NCI-H82 (cell line): ENCODE measurements around the gene APBA1.
"Not testable (repeated sequence)": the region's sequence is repeated elsewhere in the genome, so short reads cannot be mapped to it uniquely, and the experiment has no call there.

Source experiments
- DNase-seq: peaks from one replicate; lab custom pipeline; 2025; lab: John Stamatoyannopoulos, UW

Gene APBA1

DNA sequence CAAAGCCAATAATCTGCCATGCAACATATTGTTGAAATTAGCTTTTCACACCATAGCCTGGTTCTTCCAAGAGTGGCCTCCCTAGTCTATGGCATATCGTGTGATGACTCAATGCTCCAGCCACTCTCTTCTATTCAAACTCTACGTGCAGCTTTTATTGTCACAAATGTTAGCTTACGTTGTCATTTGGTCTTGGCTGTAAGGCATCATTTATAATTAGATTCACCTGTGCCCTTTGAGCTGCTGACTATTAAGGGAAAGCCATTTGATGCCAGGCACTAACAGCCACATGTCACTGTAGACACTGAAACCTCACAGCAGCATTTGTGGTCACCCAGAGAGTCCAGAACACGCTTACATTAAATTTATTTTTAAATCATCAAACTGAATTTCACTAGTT, 66.8 kb downstream of the APBA1 start:
- DNase-seq = no peak

DNA sequence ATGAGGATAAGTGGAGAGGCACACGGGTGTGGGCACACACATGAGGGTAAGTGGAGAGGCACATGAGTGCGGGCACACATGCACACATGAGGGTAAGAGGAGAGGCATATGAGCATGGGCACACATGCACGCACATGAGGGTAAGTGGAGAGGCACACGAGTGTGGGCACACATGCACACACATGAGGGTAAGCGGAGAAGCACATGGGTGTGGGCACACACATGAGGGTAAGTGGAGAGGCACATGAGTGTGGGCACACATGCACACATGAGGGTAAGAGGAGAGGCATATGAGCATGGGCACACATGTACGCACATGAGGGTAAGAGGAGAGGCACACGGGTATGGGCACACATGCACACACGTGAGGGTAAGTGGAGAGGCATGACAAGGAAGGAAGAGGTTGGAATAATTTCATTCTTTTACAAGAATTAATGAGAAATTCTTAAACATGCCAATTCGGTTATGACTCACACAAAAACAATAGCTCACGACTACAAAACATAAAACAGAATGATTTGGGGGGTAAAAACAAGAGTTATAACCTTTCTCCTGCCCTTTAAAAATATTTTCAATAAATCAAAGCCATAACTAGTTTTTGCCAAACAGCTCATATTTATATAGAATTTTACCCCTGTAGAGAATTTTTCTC, 67.5 kb downstream of the APBA1 start:
- DNase-seq = no peak

DNA sequence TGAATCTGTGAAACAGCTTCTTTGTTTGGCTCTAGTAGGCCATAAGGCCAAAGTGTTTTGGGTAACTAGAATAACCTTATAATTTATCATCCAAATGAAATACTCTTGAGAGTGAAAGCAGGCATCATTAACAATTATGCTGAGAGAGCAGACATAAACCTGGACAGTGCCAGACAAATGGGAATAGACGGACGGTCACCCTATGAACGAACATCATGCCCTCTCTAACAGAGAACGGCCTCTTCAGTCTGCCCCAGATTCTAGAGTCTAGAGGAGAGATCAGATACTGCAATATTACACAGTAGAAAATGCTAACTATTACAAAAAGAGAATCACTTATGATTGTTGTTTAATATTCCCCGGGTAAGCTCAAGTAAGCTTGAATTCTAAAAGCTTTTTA, 68.5 kb downstream of the APBA1 start:
- DNase-seq = no peak

DNA sequence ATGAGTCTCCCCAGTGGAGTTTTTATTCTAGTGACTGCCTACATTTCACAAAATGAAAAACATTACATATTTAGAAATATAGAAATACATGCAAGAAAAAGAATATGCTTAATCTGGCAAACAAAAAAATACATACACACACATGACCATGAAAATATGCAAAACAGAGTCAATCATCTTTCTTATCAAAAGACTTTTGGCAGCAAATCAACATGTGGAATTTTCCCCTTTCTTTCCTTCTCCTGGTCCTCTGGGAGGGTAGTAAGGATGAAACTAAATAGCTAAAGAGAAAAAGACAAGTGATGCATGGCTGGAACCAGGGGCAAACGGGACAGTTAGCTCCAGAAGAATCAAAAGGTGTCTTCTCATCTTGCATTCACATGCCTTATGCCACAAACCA, 69.4 kb downstream of the APBA1 start:
- DNase-seq = no peak

DNA sequence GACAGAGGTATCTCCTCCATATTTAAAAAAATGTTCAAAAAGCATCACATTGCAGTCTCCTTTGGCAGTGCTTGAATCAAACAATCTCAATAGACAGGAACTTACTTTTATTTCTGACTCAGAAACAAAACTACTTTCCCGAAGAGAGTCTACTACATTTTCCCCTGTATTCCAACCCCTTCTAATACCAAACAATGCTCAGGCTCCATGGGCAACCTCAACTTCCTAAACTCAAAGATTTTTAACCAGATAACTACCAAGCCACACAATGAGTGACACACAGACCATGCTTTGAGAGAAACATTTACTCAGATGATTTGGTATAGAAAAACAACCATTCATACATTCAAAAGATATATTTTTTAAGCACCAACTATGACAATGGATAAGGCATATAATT, 70.5 kb downstream of the APBA1 start:
- DNase-seq = no peak

DNA sequence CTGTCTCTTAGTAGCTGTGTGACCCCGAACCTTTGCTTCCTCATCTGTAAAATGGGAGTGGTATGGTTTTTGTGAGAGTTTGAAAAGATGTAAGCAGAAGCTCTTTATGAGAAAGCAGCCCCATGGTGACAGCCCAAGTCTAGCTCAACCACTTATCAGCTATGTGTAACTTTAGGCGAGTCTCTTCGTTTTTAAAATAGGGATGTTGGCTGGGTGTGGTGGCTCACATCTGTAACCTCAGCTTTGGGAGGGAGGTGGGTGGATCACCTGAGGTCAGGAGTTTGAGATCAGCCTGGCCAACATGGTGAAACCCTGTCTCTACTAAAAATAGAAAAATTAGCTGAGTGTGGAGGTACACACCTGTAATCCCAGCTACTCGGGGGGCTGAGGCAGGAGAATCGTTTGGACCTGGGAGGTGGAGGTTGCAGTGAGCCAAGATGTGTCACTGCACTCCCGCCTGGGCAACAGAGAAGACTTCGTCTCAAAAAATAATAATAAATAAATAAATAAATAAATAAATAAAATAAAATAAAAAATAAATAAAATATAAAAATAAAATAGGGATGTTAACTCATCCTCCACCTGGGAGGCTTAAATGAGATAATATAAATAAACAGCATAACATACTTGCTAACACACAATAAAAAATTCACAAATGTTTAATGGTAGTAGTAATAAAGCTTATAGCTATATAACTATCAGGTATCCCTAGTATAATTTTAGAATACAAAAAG, 71.7 kb downstream of the APBA1 start:
- no peak for DNase-seq

DNA sequence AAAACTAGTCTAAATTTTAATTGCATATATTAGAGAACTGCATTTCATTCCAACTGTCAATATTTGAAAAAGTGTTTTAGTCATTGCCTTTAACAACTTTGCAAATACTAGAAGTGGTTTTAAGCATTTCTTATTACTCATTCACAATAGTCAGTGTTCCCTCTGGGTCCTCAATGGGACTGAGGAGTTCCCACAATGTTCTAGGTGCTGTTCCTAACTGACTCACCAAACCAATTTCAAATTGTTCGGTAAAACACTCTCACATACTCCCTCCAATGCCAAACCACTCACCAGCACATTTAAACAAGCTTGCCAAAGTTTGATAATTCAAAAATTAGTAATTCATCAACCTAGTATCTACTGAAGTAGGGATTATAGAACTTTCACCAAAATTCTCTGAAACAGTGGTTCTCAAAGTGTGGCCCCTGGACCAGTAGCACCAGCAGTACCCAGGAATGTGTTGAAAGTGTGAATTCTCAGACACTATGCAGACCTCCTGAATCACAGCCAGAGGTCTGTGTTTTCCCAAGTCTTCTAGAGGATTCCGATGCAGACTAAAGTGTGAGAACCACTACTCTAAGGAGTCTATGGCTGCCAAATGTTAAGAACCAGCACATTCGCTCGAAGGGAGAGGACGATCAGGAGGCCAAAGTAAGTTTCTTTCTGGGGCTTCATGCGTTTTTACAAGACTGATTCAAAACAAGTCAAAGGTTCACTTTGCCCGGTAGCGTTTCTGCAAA, 72.8 kb downstream of the APBA1 start:
- DNase-seq = no peak

DNA sequence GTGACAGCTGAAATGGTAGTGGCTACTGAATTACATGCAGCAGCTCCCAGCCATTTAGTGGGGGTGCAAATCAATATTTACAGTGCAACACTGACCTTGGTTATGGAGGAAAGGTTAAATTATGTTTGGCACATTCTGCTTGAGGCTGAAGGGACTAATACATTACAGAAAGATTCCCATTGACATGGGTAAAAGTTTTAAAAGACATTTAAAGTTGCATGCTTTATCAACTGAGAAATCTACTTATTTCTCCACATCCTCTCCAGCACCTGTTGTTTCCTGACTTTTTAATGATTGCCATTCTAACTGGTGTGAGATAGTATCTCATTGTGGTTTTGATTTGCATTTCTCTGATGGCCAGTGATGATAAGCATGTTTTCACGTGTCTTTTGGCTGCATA, 75.3 kb downstream of the APBA1 start:
- DNase-seq = not testable (repeated sequence)

DNA sequence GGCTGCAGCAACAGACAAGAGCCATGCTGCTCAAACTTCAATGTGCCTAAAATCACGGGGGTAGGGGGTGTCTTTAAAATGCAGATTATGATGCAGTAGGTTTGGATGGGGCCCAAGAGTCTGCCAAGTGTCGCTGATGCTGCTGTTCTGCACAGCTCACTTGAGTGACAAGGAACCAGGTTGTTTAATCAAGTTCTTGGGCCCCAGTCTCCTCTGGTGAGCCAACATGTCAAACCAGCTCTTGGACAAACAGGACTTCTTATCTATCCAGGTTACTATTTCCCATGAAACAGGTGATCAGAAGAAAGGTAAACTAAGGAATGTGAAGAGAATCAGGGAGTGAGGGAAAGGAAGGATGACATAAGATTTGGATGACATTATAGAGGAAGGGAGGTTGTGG, 78.0 kb downstream of the APBA1 start:
- no peak for DNase-seq

DNA sequence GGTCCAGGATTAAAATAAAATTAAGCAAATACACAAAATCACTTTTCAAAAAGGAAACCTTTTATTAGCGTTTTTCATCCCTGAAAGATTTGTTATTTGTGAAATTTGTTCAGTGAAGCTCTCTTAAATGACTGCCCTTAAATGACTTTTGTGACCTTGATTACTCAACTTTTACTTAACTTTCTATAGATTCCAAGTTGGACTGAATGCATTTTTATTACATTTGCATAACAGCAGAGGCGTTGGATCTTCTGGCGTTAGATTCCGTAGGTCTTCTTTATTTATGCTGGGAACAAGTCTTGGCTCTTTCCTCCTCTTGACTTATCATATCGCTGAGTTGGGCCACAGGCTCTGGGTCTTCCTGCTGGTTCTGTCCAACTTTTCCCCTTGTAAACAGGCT, 78.4 kb downstream of the APBA1 start:
- DNase-seq = no peak

DNA sequence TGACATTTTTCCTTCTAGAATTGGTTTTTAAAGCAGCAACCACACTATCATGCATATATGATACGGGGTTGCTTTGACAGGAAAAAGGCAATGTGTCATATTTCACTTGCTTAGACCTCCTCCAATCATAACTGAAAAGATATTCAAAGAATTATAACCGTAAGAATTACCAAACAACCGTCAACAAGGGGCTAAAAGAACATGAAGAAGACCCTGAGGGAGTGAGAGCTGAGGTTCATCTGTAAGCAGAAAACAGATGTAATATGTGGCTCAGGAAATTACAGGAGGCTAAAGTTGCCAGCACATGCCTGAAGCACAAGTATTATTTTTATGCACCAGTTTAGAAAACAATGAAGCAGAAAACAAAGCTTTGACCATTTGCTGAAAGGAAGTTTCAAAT, 78.9 kb downstream of the APBA1 start:
- DNase-seq = no peak

DNA sequence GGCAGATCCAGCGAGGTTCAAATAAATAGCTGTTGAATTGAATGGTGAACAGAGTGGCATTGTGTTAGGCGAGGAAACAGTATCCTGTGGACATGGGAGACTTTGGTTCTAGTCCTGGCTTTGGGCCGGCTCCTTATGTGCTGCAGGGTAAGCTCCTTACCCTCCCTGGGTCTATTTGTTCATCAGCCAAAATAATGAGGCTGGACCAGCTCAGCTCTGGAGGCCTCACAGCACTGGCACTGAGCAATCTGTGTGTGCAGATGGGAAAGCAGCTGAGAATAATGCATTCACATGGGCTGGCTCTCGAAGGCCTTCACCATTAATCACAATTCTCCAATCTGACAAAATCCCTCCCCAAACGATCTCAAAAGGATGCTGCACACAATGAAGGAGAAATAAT, 81.9 kb downstream of the APBA1 start:
- DNase-seq = peak; percentile 38

DNA sequence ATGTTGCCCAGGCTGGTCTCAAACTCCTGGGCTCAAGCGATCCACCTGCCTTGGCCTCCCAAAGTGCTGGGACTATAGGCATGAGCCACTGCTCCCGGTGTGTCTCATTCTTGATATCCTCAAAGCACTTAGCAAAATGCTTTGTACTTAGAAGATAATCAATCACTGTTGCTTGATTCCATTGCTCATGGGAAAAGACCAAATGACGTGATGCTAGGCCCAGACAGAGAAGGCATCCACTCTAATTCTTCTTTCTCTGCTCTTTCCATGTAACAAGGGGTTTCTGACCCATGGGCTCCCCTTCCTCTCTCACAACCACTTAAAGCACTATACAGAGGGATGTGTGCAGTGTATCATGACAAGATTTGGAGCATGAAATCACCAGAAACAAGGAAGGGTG, 83.0 kb downstream of the APBA1 start:
- no peak for DNase-seq

DNA sequence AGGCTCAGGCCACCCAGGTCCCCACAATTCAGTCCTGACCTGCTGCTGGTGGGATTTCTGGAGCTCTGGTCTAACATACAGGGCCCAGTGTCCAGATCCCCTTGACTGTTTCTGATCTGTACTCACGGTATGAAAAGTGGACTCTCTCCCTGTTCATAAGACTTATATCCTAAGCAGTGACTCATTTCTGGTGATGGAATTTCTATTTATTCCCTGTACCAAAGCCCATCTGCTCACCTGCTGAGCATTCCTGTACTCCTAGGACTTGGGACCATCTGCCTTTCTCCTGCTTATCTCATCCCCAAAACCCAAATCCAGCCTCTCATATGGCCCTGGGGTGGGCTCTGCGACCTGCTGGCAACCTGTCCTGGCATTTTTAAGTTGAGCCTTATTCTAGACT, 86.6 kb downstream of the APBA1 start:
- DNase-seq = no peak

DNA sequence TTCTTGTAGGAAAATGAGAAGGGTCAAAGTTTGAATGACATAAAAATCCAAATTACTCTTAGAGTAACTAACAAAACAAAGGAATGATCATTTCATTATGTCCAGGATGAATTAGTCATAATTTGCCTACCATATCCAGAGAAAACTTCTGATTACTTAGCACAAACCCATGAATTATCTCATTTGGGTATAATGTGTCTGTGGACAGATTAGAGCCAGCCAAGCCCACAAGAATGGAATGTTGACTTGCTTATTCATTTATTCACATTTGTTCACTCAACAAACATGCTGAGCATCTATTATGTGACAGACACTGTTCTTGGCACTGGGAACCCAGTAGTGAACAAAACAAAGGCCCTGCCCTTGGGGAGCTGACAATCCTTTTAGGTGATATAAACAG, 87.4 kb downstream of the APBA1 start:
- no peak for DNase-seq

DNA sequence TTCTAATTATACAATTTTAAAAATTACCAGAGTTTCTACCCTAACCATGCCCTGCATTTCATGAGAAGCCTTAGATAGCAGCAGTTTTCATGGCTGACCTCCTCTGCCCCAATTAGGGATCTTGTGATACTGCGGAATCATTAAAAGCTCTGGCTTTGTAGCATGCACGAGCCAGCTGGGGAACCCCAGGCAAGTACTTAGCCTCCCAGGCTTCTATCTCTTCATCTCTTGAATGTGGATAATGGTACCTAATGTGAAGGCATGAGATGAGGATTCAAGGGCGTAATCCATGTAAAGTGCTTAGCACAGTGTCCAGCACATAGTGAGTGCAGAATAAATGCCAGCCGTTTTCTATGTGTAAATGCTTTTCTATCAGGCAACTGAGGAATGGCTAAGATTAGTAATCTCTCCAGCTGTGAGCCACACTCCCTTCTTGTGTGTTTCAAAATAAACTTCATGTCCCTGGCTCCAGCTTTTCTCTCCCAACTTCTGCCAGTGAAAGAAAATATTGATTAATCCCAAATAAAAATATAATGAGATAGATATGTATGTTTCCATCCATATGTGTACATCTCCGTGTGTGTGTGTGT, 88.4 kb downstream of the APBA1 start:
- peak; percentile 72 for DNase-seq

DNA sequence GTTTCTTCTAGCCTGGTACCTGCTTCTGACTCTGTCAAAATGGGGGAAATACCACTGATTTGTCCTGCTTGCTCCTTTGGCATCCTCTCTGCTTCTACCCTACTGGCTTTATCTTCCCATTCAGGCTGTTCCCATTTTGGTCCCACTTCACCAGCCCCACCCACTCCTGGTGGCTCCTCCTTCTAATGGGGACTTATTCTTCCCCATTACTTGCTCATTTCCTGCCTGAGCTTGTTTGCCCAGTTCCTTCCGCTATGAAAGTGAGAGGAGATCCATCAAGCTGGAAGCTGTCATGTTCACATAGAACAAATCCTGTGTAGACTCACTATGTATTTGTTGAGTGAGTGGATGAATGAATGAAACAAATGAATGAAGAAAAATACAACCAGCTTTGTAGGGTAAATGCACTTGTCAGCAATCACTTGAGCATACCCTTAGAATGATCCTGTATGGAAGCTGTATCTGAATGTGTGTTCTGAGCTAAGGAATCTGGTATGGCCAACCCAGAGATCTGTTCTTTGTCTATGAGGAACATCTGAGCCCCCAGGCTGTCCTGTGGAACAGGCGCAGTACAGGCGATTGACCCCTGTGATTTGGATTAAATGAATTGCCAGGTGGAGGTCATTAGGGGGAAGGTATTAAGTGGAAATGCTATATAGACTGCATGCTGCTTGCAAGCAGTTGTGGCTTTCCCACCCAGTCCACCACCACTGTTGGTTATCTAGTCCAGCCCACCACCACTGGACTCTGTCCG, 89.5 kb downstream of the APBA1 start:
- DNase-seq = no peak

DNA sequence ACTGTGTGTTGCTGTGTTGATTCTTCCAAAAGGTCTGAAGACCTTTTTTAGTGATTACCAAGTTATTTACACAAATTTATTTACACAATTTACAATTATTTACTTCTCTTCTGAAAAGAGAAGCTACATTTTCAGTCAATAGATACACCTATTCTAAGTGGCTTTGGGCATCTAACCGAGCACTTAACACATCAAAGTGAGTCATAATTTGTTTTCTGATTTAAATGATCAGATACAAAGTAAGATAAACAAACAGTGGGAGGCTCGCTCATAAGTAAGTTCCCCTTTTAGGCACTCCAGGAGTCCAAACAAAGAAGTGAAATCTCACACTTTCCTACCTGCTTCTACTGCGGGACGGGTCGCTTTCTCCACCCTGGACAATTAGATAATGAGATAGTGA, 90.2 kb downstream of the APBA1 start:
- DNase-seq = no peak

DNA sequence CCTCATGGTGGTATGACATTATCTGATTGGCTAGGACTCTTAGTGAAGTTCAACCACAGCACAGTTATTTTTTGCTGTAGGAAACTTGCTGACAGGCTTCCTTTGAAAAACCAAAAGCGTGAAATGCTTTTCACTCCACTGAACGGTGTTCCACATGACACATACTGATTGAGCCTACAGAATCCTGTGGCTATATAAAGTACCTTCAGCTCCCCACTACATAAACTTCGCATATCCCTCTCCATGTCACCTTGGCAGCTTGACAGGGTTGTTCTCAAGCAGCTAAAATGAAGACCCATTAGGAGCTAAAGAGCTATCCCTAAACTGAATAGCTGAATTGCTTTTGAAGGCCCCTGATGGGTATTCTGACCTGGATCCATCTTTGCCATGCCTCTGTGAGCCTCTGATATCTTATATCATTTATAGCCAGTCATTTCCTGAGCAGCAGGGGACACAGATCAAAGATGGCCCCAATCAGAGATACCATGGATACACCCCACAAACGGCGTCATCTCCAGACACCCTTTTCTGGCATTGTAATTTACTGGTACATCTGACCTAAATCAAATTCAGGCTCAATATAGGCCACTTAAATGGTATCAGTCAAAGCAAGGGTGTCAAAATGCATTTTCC, 91.5 kb downstream of the APBA1 start:
- no peak for DNase-seq

DNA sequence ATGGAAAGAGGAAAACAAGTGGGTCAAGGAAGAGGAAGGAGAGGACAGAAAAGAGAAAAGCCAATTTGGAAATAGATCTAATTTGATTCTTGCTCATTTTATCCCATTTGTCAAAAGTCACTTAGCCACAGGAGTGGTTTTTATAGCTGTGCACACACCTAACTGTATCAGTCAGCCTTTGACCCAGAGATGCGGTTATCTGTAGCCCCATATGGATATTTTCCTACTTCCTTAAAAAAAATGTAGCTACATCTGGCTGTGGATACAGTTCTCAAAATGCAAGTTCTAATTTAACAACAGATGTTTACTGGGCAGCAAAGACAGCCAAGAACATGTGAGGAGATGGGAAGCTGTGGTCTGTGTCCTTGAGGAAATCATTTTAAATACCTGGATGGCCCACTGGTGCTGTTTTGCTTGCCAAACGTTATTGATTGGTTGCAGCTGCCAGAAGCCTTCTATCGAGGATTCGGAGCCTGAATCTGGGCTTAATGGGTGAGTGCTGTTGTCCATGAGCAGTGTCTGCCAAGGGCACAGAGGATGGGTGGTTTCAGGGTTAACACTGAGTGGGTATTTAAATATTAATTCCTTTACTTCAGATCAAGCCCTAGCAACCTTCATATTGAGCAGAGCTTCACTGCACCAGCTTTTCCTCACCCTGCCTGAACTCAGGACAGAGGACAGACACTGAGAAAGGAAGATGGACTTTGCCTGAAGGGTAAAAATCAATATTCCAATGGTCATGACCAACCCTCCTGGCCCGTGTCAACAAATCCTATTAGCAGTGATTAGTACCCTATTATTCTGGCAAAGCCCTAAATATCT, 92.2 kb downstream of the APBA1 start:
- DNase-seq = peak; percentile 54
